Activated CD4-positive, CD25-positive, alpha-beta regulatory T cell treated with anti-CD3 and anti-CD28 coated beads, Interleukin-2, amount 50 U/mL, for 16 hours (primary cell): Measurements from ENCODE around the gene CERS5.

ENCODE experiments used
- DNase-seq: peaks from one replicate; pipeline ENCODE4 v3.0.0-alpha.2; 2020; ENCODE audit warnings: low read depth, low spot score

The CERS5 gene

GRCh38 chr12:50132505-50133135 lies 34.5 kb downstream of the CERS5 start:
- DNase-seq: no peak

GRCh38 chr12:50129290-50129689 lies 37.9 kb downstream of the CERS5 start:
- no peak for DNase-seq

DNA sequence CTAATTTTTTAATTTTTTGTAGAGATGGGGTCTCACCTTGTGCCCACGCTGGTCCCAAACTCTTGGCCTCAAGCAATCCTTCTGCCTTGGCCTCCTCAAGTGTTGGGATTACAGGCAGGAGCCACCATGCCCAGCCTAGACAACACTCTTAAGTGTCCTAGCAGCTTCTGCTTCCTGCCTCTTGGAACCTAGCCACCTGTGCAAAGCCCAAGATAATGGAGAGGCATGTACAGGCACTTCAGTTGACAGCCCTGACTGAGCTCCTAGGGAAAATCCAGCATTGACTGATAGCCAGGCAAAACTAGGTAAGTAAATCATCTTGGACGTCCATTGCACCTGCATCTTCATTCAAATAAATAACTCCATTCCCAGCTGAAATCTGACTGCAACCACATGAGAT lies 39.6 kb downstream of the CERS5 start:
- no peak for DNase-seq

- no peak for DNase-seq
These were observed 44.0 kb downstream of the CERS5 start for GRCh38 chr12:50123203-50123602.

DNA sequence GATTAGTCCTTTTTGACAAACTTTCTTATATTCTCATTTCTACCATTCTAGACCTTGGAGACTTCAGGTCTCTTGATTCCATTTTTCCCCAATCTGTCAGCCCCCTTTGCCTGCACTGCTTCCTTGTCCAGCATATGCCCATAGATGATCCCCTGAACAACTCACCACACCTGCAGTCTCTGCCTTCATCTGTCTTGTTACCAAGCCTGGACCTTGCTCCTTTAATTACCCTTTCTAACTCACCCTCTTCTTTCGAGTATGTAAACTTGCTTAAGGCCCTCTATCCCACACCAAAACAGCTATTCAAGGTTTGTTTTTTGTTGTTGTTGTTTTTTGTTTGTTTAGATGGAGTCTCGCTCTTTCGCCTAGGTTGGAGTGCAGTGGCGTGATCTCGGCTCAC lies 45.5 kb downstream of the CERS5 start:
- no peak for DNase-seq

DNA sequence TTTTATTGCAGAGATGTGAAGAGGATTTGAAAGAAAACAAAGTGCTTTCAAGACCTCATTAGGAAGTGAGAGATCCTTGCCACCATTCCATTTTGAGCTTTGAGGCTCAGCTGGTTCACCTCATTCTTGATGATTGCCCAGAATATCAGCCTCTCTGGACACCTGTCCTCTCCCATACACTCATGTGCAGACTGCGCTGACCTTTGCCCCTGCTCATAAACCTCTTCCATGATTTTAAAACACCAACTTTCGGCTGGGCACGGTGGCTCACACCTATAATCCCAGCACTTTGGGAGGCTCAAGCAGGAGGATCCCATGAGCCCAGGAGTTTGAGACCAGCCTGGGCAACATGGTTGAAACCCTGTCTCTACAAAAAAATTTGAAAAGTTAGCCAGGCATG lies 46.2 kb downstream of the CERS5 start:
- no peak for DNase-seq

DNA sequence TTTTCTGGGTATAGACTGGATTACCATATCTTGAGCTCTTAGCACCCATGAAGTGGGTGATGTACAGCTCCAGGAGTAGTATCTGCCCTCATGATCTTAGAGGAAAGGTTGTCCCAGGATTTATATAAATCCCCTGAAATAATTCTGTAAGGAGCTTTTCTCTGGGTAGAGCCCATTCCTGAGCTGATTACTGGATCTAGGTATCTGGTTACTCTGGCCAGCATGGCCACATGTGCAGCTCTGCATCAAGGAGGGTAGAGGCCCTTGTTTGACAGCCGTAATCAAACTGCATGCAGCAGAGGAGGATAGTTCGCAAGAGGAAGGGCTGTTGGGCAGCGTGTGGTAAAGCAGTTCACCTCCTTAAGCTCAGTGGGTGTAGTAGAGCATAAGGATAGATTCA lies 46.6 kb downstream of the CERS5 start:
- DNase-seq: no peak

DNA sequence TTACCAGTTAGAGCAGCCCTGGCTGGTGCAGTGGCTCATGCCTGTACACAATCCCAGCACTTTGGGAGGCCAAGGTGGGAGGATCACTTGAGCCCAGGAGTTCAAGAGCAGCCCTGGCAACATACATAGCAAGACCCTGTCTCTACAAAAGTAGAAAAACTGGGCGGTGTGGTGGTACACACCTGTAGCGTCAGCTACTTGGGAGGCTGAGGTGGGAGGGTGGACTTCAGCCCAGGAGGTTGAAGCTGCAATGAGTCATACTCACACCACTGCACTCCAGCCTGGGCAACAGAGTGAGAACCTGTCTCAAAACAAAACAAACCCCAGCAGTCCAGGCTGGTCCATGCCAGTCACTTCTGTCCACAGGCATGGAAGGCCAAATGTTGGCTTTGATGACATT lies 47.8 kb downstream of the CERS5 start:
- no peak for DNase-seq

- no peak for DNase-seq
These were observed 50.0 kb downstream of the CERS5 start for GRCh38 chr12:50117057-50117622.

GRCh38 chr12:50112456-50113218 lies 54.5 kb downstream of the CERS5 start:
- DNase-seq: no peak

GRCh38 chr12:50111693-50112455 lies 55.3 kb downstream of the CERS5 start, which contains the start of gene COX14:
Gene COX14 (plus strand): TSS chr12:50112236. CDS start chr12:50120044, 7,808 bp downstream.
- peak; percentile 98 for DNase-seq

GRCh38 chr12:50111395-50111692 lies 55.8 kb downstream of the CERS5 start:
- DNase-seq: no peak

GRCh38 chr12:50110762-50111351 lies 56.3 kb downstream of the CERS5 start:
- no peak for DNase-seq

GRCh38 chr12:50110127-50110761 lies 56.9 kb downstream of the CERS5 start:
- no peak for DNase-seq

- no peak for DNase-seq
These were observed 57.9 kb downstream of the CERS5 start for GRCh38 chr12:50109319-50109718.

GRCh38 chr12:50107416-50108268 lies 59.5 kb downstream of the CERS5 start:
- no peak for DNase-seq

DNA sequence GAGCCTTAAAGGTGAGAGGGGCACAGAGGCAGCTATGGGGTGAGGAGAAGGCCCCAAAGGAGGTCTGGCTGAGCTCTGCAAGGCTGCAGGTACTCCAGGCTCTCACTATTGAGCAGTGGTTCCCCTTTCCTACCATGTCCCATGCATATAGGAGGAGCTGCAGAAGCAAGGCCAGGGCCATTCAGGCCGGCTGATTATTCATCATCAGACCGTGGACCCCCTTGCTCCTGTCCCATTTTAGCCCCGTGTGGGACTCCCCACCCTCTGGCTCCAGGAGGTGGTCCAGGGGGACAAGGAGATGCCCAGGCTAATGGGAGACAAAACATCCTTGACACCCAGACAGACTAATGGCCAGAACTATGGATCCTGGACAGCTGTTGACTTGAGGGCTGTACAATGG lies 60.3 kb downstream of the CERS5 start:
- DNase-seq: no peak

GRCh38 chr12:50105913-50106450 lies 61.2 kb downstream of the CERS5 start:
- DNase-seq: no peak

GRCh38 chr12:50104417-50105366 lies 62.5 kb downstream of the CERS5 start:
- DNase-seq: no peak
